Endothelial cell of umbilical vein (primary cell): ENCODE results near the gene TRPC4AP.

ENCODE experiments used
- GATA2 ChIP-seq: IDR thresholded peaks from 2 replicates; pipeline ENCODE4 v1.7.0; 2011; ENCODE audit warnings: low read depth, mild to moderate bottlenecking, moderate library complexity, mixed read lengths, low read length; ENCODE audit not compliant: insufficient read length, insufficient read depth
- MYC ChIP-seq: IDR thresholded peaks from one replicate; pipeline ENCODE4 v1.6.1; 2011; ENCODE audit warnings: mild to moderate bottlenecking, low read depth, low read length
- POLR2A ChIP-seq: IDR thresholded peaks from 2 replicates; pipeline ENCODE4 v1.6.1; 2012; ENCODE audit warnings: low read depth, mild to moderate bottlenecking, control low read depth, low read length

DNA sequence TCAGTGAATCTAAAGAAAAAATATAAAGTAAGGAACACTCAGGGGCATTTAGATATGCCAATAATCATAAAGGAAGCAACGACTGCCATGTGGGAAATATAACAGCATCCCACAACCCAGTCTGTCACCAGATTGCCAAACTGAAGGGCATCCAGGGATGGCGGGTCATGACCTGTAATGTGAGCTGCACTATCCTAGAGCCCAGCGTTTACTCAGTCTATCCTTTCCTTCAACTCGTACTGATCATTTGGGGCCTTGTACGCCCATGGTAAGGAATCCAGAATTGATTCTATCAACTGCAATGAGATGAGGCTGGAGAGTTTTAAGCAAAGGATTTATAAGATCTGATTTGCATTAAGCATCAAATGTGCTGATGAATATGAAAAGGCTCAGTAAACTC, 5.3 kb downstream of the TRPC4AP start:
- TF ChIP-seq MYC (no peak), GATA2 (no peak), POLR2A (no peak)
